Psoas muscle (tissue), 8 donors: ENCODE measurements around the gene ASPHD1. TPM values are rescaled to one million over a fixed set of nuclear protein-coding genes. Genes with fewer than 3 reads are reported as not detected.
A peak's percentile ranks its signal among the peaks of the same experiment; 100 is the strongest.
"Not testable (repeated sequence)": the region's sequence is repeated elsewhere in the genome, so short reads cannot be mapped to it uniquely, and the experiment has no call there.

ENCODE experiments used
- ATAC-seq, 4 donors: fragments of 200-7000 bp; cut with Tn5 transposase; one replicate each; pipeline ENCODE4 v1.9.1; 2020; ENCODE audit warnings: moderate library complexity in 3 of 4, mild to moderate bottlenecking in 2 of 4
- DNase-seq, 2 donors: peaks; one replicate each; pipeline ENCODE4 v3.0.0-alpha.2; 2020
- H3K27ac ChIP-seq: fragments of 200-600 bp; one replicate; pipeline ENCODE4 v1.8.0; 2022
- H3K27me3 ChIP-seq, 3 donors: fragments of 200-600 bp in 1 of 3; one replicate each; pipeline versions ENCODE4 v1.6.1 to v1.8.0; 2013 to 2022; ENCODE audit warnings: low read length in 2 of 3, mild to moderate bottlenecking in 2 of 3, moderate library complexity in 1 of 3; ENCODE audit not compliant: insufficient read depth in 3 of 3
- H3K36me3 ChIP-seq, 2 donors: fragments of 200-600 bp in 1 of 2; one replicate each; pipeline versions ENCODE4 v1.6.1 to v1.8.0; 2013 to 2022; ENCODE audit warnings: low read depth in 1 of 2, mild to moderate bottlenecking in 1 of 2, moderate library complexity in 1 of 2; ENCODE audit not compliant: insufficient read depth in 1 of 2
- H3K4me1 ChIP-seq: fragments of 200-600 bp; one replicate; pipeline ENCODE4 v1.8.0; 2022
- H3K4me3 ChIP-seq: fragments of 200-600 bp; one replicate; pipeline ENCODE4 v1.8.0; 2022; ENCODE audit warnings: mild to moderate bottlenecking
- H3K9me3 ChIP-seq: fragments of 200-600 bp; one replicate; pipeline ENCODE4 v1.8.0; 2022
- WGBS, 3 donors: extraction: QIAGEN DNeasy Blood & Tissue Kit; methylation state at CpG; one replicate each; pipeline versions ENCODE4 v1.1.6 to v1.1.7; 2013; 5-methylcytosine and 5-hydroxymethylcytosine counted together
- intact Hi-C, 2 donors: fragments of 100-400 bp; cut with DNase I; formaldehyde crosslinking; loops; one replicate each; pipeline versions ENCODE4 v1.11.0 to v1.14.2; 2022
- polyA plus RNA-seq, 3 donors: library from polyadenylated mRNA; stranded (reverse); fragments of 200-250 nt; gene quantifications; one replicate each; pipeline ENCODE4 v1.2.3, GENCODE V29; 2013
- total RNA-seq, 4 donors: library from RNA; stranded (reverse); fragmentation: NEBNext Ultra II Directional in 2 of 4; extraction: Animal tissue kit (Norgen Biotek cat#: 25700) in 2 of 4; gene quantifications; one replicate each; pipeline versions ENCODE4 v1.2.1 to v1.2.4, GENCODE V29; 2021 to 2023
- TF ChIP-seq, protein P1 (sequence below): fragments of 200-600 bp; IDR thresholded peaks from one replicate; pipeline ENCODE4 v1.8.0; 2022; ENCODE audit warnings: antibody characterized with exemption
- donor health status: healthy with polysubstance abuse.
- donor health status: DM: no; HTN: no; CAD: no; lungs with moderate emphysema.
- donor health status: Bipolar disorder and iron deficiency.
- donor health status: healthy.
- donor health status: DM: yes; HTN: yes; CAD: no.
- donor health status: DM: no; HTN: no; CAD: no.
- donor health status: DM: no; HTN: no; CAD: no.
- donor health status: DM: yes; HTN: yes; CAD: no.

The ASPHD1 gene
- total and polyA plus RNA-seq, 7 donors, result 0.04 to 0.23 (median 0.14) TPM; not detected in 3

DNA sequence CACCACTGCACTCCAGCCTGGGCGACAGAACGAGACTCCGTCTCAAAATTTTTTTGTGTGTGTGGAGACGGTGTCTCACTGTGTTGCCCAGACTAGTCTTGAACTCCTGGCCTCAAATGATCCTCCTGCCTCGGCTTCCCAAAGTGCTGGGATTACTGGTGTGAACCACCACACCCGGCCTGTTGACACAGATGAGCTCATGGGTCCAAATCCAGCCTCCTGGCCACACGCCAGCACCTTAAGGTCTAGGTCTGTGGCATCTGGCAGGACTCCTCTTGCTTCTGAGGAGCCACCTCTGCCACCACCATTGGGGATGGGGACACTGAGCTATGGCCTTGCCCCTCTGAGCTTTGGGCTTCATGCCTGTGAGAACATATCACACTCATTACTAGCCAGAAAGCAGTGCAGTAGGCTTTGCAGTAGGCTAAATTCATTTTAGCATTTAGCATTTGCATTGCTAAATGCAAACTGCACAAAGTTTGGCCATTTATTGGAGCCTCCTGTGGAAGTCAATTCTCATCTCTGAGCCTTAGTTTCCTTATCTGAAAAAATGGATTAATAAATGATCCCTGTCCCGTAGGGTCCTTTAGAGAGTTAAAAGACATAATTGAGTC is 31.8 kb upstream of the ASPHD1 start:
- ATAC-seq (no peak), DNase-seq (peak in 1 of 2 donors; percentile 23)
- WGBS, 3 donors, result 57 to 73% (median 64%) methylated on average over 8 of the region's 8 CpGs
- Histone ChIP-seq H3K27me3 (no peaks in the 10 kb centered on the region), H3K9me3 (no peaks in the 10 kb centered on the region), H3K4me3 (no peak overlapping the region), H3K4me1 (no peaks in the 10 kb centered on the region), H3K36me3 (no peaks in the 10 kb centered on the region), H3K27ac (no peak overlapping the region)
- intact Hi-C loops, result no loop called here
- TF ChIP-seq, protein P1, sequence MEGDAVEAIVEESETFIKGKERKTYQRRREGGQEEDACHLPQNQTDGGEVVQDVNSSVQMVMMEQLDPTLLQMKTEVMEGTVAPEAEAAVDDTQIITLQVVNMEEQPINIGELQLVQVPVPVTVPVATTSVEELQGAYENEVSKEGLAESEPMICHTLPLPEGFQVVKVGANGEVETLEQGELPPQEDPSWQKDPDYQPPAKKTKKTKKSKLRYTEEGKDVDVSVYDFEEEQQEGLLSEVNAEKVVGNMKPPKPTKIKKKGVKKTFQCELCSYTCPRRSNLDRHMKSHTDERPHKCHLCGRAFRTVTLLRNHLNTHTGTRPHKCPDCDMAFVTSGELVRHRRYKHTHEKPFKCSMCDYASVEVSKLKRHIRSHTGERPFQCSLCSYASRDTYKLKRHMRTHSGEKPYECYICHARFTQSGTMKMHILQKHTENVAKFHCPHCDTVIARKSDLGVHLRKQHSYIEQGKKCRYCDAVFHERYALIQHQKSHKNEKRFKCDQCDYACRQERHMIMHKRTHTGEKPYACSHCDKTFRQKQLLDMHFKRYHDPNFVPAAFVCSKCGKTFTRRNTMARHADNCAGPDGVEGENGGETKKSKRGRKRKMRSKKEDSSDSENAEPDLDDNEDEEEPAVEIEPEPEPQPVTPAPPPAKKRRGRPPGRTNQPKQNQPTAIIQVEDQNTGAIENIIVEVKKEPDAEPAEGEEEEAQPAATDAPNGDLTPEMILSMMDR, result no peak

GRCh38 chr16:29869067-29869466 is 31.2 kb upstream of the ASPHD1 start:
- H3K4me1 ChIP-seq, ATAC-seq, H3K9me3 ChIP-seq, H3K27ac ChIP-seq, H3K4me3 ChIP-seq, H3K36me3 ChIP-seq, H3K27me3 ChIP-seq, intact Hi-C loops, DNase-seq: not testable (repeated sequence)
- WGBS, 3 donors, result 76 to 83% (median 82%) methylated on average over 8 of the region's 8 CpGs

DNA sequence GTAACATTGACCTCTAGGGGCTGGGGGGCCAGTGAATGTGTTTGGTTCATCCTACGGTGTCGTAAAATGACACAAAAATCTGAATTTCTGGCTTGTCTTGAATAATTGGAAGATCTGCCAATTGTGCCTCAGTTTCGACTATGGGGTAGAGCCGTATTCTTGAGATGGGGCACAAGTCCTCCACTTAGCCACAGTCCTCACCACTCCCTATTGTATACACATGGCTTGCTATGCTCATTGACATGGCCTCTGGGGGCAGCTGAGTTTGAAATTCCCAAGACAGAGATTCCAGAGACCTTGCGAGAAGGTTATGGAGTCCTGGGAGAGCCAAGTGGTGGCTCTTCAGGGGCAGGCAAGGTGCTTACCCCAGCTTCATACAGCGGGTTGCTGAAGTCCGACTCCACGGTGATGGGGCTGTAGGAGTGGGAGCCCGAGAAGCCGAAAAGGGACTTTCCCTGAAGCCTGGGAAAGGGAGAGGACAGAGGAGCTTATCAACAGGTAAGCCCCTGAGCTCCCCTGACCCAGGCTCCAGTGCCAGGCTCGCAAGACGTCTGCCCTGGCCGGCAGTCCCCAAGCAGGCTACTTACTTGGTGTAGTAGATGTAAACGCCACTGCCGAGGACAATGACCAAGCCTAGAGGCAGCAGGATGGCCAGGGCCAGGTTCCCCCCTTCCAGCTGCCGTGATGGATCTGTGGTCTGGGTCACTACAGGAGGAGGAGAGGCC is 28.3 kb upstream of the ASPHD1 start:
- Histone ChIP-seq H3K36me3 (no peaks in the 10 kb centered on the region), H3K27me3 (peaks cover 0 to 24% (median 11%) of the 10 kb centered on the region in 3 donors), H3K27ac (no peak overlapping the region), H3K9me3 (no peaks in the 10 kb centered on the region), H3K4me3 (no peak overlapping the region), H3K4me1 (no peaks in the 10 kb centered on the region)
- TF ChIP-seq, protein P1, result no peak
- 84 to 87% (median 87%) methylated on average over 16 of the region's 16 CpGs for WGBS, 3 donors
- intact Hi-C loops, result no loop called here
- DNase-seq (no peak), ATAC-seq (no peak)

GRCh38 chr16:29873319-29873718 is 27.0 kb upstream of the ASPHD1 start:
- intact Hi-C loops, result no loop called here
- WGBS, 3 donors, result 78 to 83% (median 80%) methylated on average over 26 of the region's 26 CpGs
- no peak for ATAC-seq

GRCh38 chr16:29875206-29875605 is 25.1 kb upstream of the ASPHD1 start:
- Histone ChIP-seq H3K4me1 (no peaks in the 10 kb centered on the region), H3K27me3 (peaks cover 0 to 51% (median 24%) of the 10 kb centered on the region in 3 donors), H3K4me3 (no peak overlapping the region), H3K9me3 (no peaks in the 10 kb centered on the region), H3K36me3 (no peaks in the 10 kb centered on the region), H3K27ac (no peak overlapping the region)
- intact Hi-C loops, result no loop called here
- 80 to 86% (median 84%) methylated on average over 6 of the region's 6 CpGs for WGBS, 3 donors
- no peak for ATAC-seq
- no peak for DNase-seq
- TF ChIP-seq, protein P1, result no peak

More at GRCh38 chr16:29873319-29873718, 27.0 kb upstream of the ASPHD1 start:
- no peaks in the 10 kb centered on the region for H3K4me1 ChIP-seq
- no peak for DNase-seq
- peaks cover 0 to 37% (median 21%) of the 10 kb centered on the region in 3 donors for H3K27me3 ChIP-seq
- H3K36me3 ChIP-seq, result no peaks in the 10 kb centered on the region
- TF ChIP-seq, protein P1, result no peak
- H3K9me3 ChIP-seq, result no peaks in the 10 kb centered on the region
- no peak overlapping the region for H3K27ac ChIP-seq
- no peak overlapping the region for H3K4me3 ChIP-seq
